Neural crest cell (in vitro differentiated cells): ENCODE results near the gene DEAF1. TPM values are rescaled to one million over a fixed set of nuclear protein-coding genes. Genes with fewer than 3 reads are reported as not detected.

ENCODE experiments used
- DNase-seq: peaks from one replicate; pipeline ENCODE4 v3.0.0; 2021; ENCODE audit warnings: low read depth, mixed read lengths, low spot score
- H3K27ac Mint-ChIP-seq: one replicate; pipeline ENCODE4 v1.8.0; 2021; ENCODE audit warnings: mild to moderate bottlenecking, mixed read lengths; ENCODE audit not compliant: unreplicated experiment
- H3K27me3 Mint-ChIP-seq: 2 replicates; pipeline ENCODE4 v1.8.0; 2021; ENCODE audit warnings: low read depth, mild to moderate bottlenecking, mixed read lengths
- H3K36me3 Mint-ChIP-seq: 2 replicates; pipeline ENCODE4 v1.8.0; 2021; ENCODE audit warnings: low read depth, mild to moderate bottlenecking, mixed read lengths
- H3K4me1 Mint-ChIP-seq: 2 replicates; pipeline ENCODE4 v1.8.0; 2021; ENCODE audit warnings: mixed read lengths
- H3K4me3 Mint-ChIP-seq: one replicate; pipeline ENCODE4 v1.8.0; 2021; ENCODE audit warnings: mild to moderate bottlenecking, mixed read lengths
- H3K9me3 Mint-ChIP-seq: 2 replicates; pipeline ENCODE4 v1.8.0; 2021; ENCODE audit warnings: mixed read lengths
- total RNA-seq: library from RNA; stranded (reverse); gene quantifications from 2 replicates; pipeline ENCODE4 v1.2.1, GENCODE V29; 2021
- TF ChIP-seq, protein P1 (sequence below): fragments of 200-600 bp; sonication (generic); conservative IDR thresholded peaks from 2 replicates; pipeline ENCODE4 v1.5.0; 2021; ENCODE audit warnings: antibody characterized with exemption, mild to moderate bottlenecking

The DEAF1 gene
- total RNA-seq, 1 donor from 2014 or later: 60.9 TPM

DNA sequence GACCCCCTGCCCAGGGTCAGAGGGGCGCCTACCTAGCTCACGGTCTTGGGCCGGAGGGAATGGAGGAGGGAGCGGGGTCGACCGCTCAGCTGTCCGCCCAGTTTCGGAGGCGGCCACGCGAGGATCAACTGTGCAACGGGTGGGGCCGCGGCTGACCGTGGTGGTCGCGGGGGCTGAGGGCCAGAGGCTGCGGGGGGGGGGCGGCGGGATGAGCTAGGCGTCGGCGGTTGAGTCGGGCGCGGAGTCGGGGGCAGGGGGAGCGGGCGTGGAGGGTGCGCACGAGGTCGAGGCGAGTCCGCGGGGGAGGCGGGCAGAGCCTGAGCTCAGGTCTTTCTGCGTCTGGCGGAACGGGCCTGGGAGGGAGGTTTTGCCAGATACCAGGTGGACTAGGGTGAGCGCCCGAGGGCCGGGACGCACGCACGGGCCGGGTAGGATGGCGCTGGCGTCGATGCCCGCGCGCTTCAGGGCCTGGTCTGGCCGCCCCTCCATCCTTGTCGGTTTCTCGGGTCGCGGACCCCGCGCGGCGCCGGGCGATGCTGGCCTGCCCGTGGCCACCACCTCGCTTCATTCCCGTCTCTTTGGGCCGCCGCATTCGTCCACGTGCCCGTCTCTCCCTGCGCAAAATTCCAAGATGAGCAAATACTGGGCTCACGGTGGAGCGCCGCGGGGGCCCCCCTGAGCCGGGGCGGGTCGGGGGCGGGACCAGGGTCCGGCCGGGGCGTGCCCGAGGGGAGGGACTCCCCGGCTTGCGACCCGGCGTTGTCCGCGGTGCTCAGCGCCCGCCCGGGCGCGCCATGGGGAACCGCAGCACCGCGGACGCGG, 58.3 kb downstream of the DEAF1 start, which contains the start of gene DRD4:
TSS of gene DRD4 (plus strand) at position 759 of the 822 bp plus-strand sequence. CDS start at position 795, 36 bp downstream.
- H3K27me3 Mint-ChIP-seq: peaks cover 69% of the 10 kb centered on the region

DNA sequence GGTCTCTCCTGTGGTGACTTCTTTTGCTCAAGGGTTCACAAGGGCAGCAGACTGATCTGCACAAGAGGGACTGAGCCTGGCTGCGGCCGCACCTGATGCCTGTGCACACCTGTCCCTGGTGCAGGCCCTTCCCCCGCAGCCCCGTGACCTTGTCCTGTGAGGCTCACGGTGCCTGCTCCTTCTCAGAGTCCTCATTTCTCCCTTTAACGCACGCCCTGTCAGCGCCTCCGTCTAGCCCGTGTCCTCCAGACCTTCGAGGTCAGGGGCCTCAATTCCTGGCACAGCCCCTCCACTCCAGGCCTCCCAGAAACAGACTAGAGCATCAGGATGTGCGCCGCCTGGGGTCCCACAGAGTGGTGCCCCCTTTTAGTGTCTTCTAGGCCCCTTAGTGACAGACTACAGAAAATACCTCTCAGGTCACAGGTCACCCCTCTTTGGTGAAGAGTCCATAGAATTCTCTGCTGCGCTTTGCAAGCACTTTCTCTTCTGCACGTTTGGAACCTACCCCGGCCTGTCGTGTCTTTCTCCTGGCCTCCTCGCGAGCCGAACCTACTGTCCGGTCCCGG, 59.0 kb downstream of the DEAF1 start:
- Mint-ChIP-seq H3K9me3 (no peaks in the 10 kb centered on the region), H3K36me3 (no peaks in the 10 kb centered on the region), H3K27ac (no peak overlapping the region), H3K4me1 (peaks cover 16% of the 10 kb centered on the region), H3K4me3 (no peak overlapping the region), H3K27me3 (peaks cover 63% of the 10 kb centered on the region)
- TF ChIP-seq, protein P1, sequence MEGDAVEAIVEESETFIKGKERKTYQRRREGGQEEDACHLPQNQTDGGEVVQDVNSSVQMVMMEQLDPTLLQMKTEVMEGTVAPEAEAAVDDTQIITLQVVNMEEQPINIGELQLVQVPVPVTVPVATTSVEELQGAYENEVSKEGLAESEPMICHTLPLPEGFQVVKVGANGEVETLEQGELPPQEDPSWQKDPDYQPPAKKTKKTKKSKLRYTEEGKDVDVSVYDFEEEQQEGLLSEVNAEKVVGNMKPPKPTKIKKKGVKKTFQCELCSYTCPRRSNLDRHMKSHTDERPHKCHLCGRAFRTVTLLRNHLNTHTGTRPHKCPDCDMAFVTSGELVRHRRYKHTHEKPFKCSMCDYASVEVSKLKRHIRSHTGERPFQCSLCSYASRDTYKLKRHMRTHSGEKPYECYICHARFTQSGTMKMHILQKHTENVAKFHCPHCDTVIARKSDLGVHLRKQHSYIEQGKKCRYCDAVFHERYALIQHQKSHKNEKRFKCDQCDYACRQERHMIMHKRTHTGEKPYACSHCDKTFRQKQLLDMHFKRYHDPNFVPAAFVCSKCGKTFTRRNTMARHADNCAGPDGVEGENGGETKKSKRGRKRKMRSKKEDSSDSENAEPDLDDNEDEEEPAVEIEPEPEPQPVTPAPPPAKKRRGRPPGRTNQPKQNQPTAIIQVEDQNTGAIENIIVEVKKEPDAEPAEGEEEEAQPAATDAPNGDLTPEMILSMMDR: no peak
- DNase-seq: no peak

More for the DNA sequence above, 58.3 kb downstream of the DEAF1 start, which contains the start of gene DRD4:
- H3K4me3 Mint-ChIP-seq: peak within 1 kb of the TSS; percentile 66
- DNase-seq: no peak
- H3K27ac Mint-ChIP-seq: no peak within 1 kb of the TSS
- H3K4me1 Mint-ChIP-seq: peaks cover 16% of the 10 kb centered on the region
- H3K36me3 Mint-ChIP-seq: no peaks in the 10 kb centered on the region
- no peaks in the 10 kb centered on the region for H3K9me3 Mint-ChIP-seq
- TF ChIP-seq, protein P1: no peak

DNA sequence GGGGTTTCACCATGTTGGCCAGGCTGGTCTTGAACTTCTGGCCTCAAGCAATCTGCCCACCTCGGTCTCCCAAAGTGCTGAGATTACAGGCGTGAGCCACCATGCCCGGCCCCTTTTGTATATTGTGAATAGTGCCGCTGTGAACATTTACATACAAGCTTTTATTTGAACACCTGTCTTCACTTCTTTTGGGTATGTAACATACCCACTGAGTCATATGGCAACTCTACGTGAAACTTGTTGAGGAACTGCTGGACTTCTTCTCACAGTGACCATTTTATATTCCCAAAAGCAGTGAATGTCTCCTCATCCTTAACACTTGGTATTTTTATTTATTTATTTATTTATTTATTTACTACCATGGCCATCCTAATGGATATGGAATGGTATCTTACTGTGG, 64.2 kb downstream of the DEAF1 start:
- H3K27ac Mint-ChIP-seq: no peak overlapping the region
- TF ChIP-seq, protein P1: no peak
- no peaks in the 10 kb centered on the region for H3K9me3 Mint-ChIP-seq
- H3K4me3 Mint-ChIP-seq: no peak overlapping the region
- no peak for DNase-seq
- peaks cover 6% of the 10 kb centered on the region for H3K36me3 Mint-ChIP-seq
- H3K4me1 Mint-ChIP-seq: peaks cover 11% of the 10 kb centered on the region
- H3K27me3 Mint-ChIP-seq: peaks cover 54% of the 10 kb centered on the region

DNA sequence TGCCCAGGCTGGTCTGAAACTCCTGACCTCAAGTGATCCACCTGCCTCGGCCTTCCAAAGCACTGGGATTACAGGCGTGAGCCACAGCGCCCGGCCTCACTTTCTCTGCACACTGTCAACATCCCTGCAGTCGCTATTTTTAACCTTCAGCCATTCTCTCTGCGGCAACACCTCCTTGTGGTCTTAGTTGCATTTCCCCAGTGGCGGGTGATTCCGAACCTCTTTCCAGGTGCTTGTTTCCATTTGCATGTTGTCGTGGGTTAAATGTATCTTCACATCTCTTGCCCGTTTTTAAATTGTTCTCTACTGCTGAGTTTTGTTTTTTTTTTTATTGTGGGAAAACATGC, 65.8 kb downstream of the DEAF1 start:
- H3K4me1 Mint-ChIP-seq: peaks cover 11% of the 10 kb centered on the region
- DNase-seq: no peak
- TF ChIP-seq, protein P1: no peak
- H3K36me3 Mint-ChIP-seq: peaks cover 6% of the 10 kb centered on the region
- no peaks in the 10 kb centered on the region for H3K9me3 Mint-ChIP-seq
- peaks cover 46% of the 10 kb centered on the region for H3K27me3 Mint-ChIP-seq
- H3K27ac Mint-ChIP-seq: no peak overlapping the region
- H3K4me3 Mint-ChIP-seq: peak overlapping the region; percentile 80

GRCh38 chr11:628056-628455, 67.0 kb downstream of the DEAF1 start:
- Mint-ChIP-seq H3K27me3 (peaks cover 48% of the 10 kb centered on the region), H3K36me3 (peaks cover 6% of the 10 kb centered on the region), H3K9me3 (no peaks in the 10 kb centered on the region), H3K4me1 (peaks cover 11% of the 10 kb centered on the region), H3K4me3 (peak overlapping the region; percentile 80), H3K27ac (no peak overlapping the region)
- no peak for DNase-seq
- TF ChIP-seq, protein P1: no peak
